ENCODE data around the gene SERTAD2. TPM values are rescaled to one million over a fixed set of nuclear protein-coding genes. Genes with fewer than 3 reads are reported as not detected.

The SERTAD2 gene
- total and polyA plus RNA-seq, 2 experiments from 2014 or later, result 6.2 to 6.4 TPM

DNA sequence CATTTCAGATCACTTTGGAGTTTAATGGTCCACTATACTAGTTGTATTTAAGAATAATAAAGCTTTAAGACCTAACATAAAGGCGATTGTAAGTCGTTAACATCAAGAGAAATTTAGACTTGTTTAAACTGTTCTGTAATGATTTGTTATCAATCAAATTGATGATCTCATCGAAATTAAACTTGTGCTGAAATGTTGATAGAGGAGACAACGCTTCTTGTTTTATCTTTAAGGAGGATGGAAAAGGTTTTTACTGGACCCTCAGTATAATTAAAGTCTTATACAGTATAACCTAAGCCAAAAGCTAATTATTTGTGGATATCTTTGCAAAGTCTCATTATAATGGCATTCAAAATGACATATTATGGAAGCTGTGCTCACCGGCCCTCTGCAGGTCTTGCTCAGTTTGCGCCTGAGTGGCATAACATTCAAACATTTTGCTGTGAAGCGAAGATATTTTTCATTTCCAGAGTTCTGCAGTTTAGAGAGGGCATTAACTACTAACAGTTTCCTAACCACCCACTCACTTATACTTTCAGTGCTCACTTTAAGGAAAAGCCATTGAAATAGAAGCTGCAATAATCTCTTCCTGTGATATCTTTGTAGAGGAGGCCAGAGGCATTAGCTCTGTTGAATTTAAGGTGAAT lies 1.4 kb upstream of the SERTAD2 start:
- no peak for ATAC-seq
- H3K27ac ChIP-seq (ENCODE audit: low read depth), result no peak overlapping the region
- no peak for DNase-seq (ENCODE audit: low spot score)
- Mint-ChIP-seq H3K36me3 (ENCODE audit: low read depth) (no peaks in the 10 kb centered on the region), H3K27me3 (ENCODE audit: insufficient read depth, low read depth, poor library complexity) (peaks cover 23% of the 10 kb centered on the region), H3K4me1 (peaks cover 31% of the 10 kb centered on the region), H3K9me3 (no peaks in the 10 kb centered on the region), H3K4me3 (peak overlapping the region; percentile 81), H3K27ac (no peak overlapping the region)
- peaks cover 27% of the 10 kb centered on the region for H4K20me1 ChIP-seq (replicated peaks; ENCODE audit: insufficient read depth)
- TF ChIP-seq POLR2AphosphoS5 (IDR thresholded peaks at IDR 0.05; ENCODE audit: low read depth), result no peak
- TF ChIP-seq, protein P1, sequence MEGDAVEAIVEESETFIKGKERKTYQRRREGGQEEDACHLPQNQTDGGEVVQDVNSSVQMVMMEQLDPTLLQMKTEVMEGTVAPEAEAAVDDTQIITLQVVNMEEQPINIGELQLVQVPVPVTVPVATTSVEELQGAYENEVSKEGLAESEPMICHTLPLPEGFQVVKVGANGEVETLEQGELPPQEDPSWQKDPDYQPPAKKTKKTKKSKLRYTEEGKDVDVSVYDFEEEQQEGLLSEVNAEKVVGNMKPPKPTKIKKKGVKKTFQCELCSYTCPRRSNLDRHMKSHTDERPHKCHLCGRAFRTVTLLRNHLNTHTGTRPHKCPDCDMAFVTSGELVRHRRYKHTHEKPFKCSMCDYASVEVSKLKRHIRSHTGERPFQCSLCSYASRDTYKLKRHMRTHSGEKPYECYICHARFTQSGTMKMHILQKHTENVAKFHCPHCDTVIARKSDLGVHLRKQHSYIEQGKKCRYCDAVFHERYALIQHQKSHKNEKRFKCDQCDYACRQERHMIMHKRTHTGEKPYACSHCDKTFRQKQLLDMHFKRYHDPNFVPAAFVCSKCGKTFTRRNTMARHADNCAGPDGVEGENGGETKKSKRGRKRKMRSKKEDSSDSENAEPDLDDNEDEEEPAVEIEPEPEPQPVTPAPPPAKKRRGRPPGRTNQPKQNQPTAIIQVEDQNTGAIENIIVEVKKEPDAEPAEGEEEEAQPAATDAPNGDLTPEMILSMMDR (conservative IDR thresholded peaks at IDR 0.05; ENCODE audit: low read depth in 2 of 2), result peak in 1 of 2 experiments; percentile 40; a peak in 2 of 4 replicates
- peaks cover 49% of the 10 kb centered on the region for H3K27me3 ChIP-seq (ENCODE audit: insufficient read depth)
- no peaks in the 10 kb centered on the region for H3K9me2 ChIP-seq (ENCODE audit: insufficient read depth)
- no peak overlapping the region for H2AFZ ChIP-seq
- peak overlapping the region; percentile 94 for H3K4me2 ChIP-seq
- no peaks in the 10 kb centered on the region; the same call in 1 of the 2 replicates for H3F3A ChIP-seq (replicated peaks; ENCODE audit: low read depth)
- H3K4me3 ChIP-seq, result peak overlapping the region; percentile 89
- no peaks in the 10 kb centered on the region for H3K36me3 ChIP-seq (ENCODE audit: insufficient read depth)
- H3K79me2 ChIP-seq (replicated peaks; ENCODE audit: insufficient read depth), result peaks cover 29% of the 10 kb centered on the region
- H3K4me1 ChIP-seq (ENCODE audit: insufficient read depth), result peaks cover 32% of the 10 kb centered on the region

GRCh38 chr2:64654063-64654811 lies 524 bp upstream of the SERTAD2 start:
- peak overlapping the region; percentile 94 for H3K4me2 ChIP-seq
- TF ChIP-seq EZH2phosphoT487 (IDR thresholded peaks at IDR 0.05; ENCODE audit: unreplicated experiment) (no peak), CREB1 (CRISPR knock-in tag; IDR thresholded peaks at IDR 0.05; ENCODE audit: low read depth) (0 out of 2 replicates have a peak, but pooled peaks have one; percentile 18), POLR2AphosphoS5 (IDR thresholded peaks at IDR 0.05; ENCODE audit: low read depth) (peak; percentile 67)
- peak overlapping the region; percentile 92 for H2AFZ ChIP-seq
- peak; percentile 31 for ATAC-seq
- peaks cover 40% of the 10 kb centered on the region for H3K4me1 ChIP-seq (ENCODE audit: insufficient read depth)
- H3K4me3 ChIP-seq, result peak overlapping the region; percentile 89
- 0 out of 2 replicates have a peak overlapping the region, but pooled peaks have one; percentile 75 for H3K27ac ChIP-seq (ENCODE audit: low read depth)
- Mint-ChIP-seq H3K9me3 (no peaks in the 10 kb centered on the region), H3K4me3 (peak overlapping the region; percentile 81), H3K36me3 (ENCODE audit: low read depth) (no peaks in the 10 kb centered on the region), H3K27ac (no peak overlapping the region), H3K4me1 (peaks cover 36% of the 10 kb centered on the region), H3K27me3 (ENCODE audit: insufficient read depth, low read depth, poor library complexity) (peaks cover 23% of the 10 kb centered on the region)
- DNase-seq (ENCODE audit: low spot score), result peak; percentile 76
- H3K36me3 ChIP-seq (ENCODE audit: insufficient read depth), result no peaks in the 10 kb centered on the region
- peaks cover 27% of the 10 kb centered on the region for H4K20me1 ChIP-seq (replicated peaks; ENCODE audit: insufficient read depth)
- no peaks in the 10 kb centered on the region; the same call in 1 of the 2 replicates for H3F3A ChIP-seq (replicated peaks; ENCODE audit: low read depth)
- H3K27me3 ChIP-seq (ENCODE audit: insufficient read depth), result peaks cover 49% of the 10 kb centered on the region
- peaks cover 36% of the 10 kb centered on the region for H3K79me2 ChIP-seq (replicated peaks; ENCODE audit: insufficient read depth)
- no peaks in the 10 kb centered on the region for H3K9me2 ChIP-seq (ENCODE audit: insufficient read depth)

All from GM23338 (cell line).